GM19468 (cell line): ENCODE measurements around the gene ZNF254.

ENCODE experiments used
- ATAC-seq: cut with Tn5 transposase; IDR thresholded peaks from one replicate; pipeline ENCODE4 v1.9.1; 2021; ENCODE audit warnings: mild to moderate bottlenecking, moderate library complexity, moderate number of reproducible peaks; ENCODE audit not compliant: unreplicated experiment; ENCODE audit errors: extremely low read depth

Gene ZNF254

DNA sequence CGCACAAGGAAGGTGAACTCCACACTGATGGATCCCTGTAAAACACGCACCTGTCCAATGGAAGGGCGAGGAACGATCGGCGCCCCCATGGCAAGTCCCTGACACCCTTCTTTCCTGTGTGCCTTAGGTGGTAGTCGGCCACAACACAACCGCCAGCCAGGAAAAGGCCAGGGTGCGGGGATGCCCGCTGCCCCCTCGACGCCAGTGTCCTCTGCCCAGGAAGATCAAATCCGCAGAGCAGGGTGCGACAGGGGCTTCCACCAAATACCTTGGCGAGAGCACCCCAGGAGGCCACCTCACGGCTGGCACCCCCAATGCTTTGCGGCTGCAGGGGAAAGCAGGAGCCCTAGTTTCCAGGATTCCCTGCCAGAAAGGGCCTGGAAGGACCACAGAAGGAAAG is 91.2 kb downstream of the ZNF254 start:
- no peak for ATAC-seq
